Stimulated activated CD4-positive, alpha-beta T cell treated with anti-CD3 and anti-CD28 coated beads, TNF-alpha, amount 100 ng/mL, for 48 hours (primary cell): Measurements from ENCODE around the gene SMKR1.
"Not testable (repeated sequence)": the region's sequence is repeated elsewhere in the genome, so short reads cannot be mapped to it uniquely, and the experiment has no call there.

Experiments
- DNase-seq, 3 donors: peaks; one replicate each; pipeline ENCODE4 v3.0.0-alpha.2; 2020; ENCODE audit warnings: low read depth in 3 of 3

SMKR1 gene

GRCh38 chr7:129525225-129525862 is 23.0 kb downstream of the SMKR1 start:
- DNase-seq = no peak

GRCh38 chr7:129529643-129530042 is 27.3 kb downstream of the SMKR1 start:
- DNase-seq = no peak

- peak in 2 of 3 donors; percentile 37 to 44 for DNase-seq
Measured at GRCh38 chr7:129530795-129531391, 28.6 kb downstream of the SMKR1 start.

GRCh38 chr7:129531721-129532120 is 29.4 kb downstream of the SMKR1 start:
- no peak for DNase-seq

- no peak for DNase-seq
Measured at GRCh38 chr7:129532375-129532774, 30.0 kb downstream of the SMKR1 start.

GRCh38 chr7:129534558-129535274 is 32.4 kb downstream of the SMKR1 start:
- DNase-seq = not testable (repeated sequence)

GRCh38 chr7:129535896-129536295 is 33.6 kb downstream of the SMKR1 start:
- no peak for DNase-seq

- DNase-seq = no peak
Measured at GRCh38 chr7:129536323-129536722, 34.0 kb downstream of the SMKR1 start.

- no peak for DNase-seq
Measured at GRCh38 chr7:129538790-129539189, 36.5 kb downstream of the SMKR1 start.

- no peak for DNase-seq
Measured at GRCh38 chr7:129540340-129540739, 38.0 kb downstream of the SMKR1 start.

GRCh38 chr7:129544700-129545099 is 42.4 kb downstream of the SMKR1 start:
- no peak for DNase-seq

GRCh38 chr7:129550693-129551360 is 48.5 kb downstream of the SMKR1 start:
- DNase-seq = no peak

- DNase-seq = peak; percentile 22 to 34 (median 26)
Measured at GRCh38 chr7:129553899-129554461, 51.6 kb downstream of the SMKR1 start.

GRCh38 chr7:129556607-129557133 is 54.3 kb downstream of the SMKR1 start:
- DNase-seq = no peak

- no peak for DNase-seq
Measured at GRCh38 chr7:129557686-129558481, 55.6 kb downstream of the SMKR1 start.

- DNase-seq = no peak
Measured at GRCh38 chr7:129559564-129559963, 57.2 kb downstream of the SMKR1 start.

GRCh38 chr7:129560831-129561230 is 58.5 kb downstream of the SMKR1 start:
- no peak for DNase-seq

GRCh38 chr7:129561677-129562359 is 59.5 kb downstream of the SMKR1 start:
- DNase-seq = no peak
